Testis (tissue), 3 donors: ENCODE data around the gene ANKRA2. TPM values are rescaled to one million over a fixed set of nuclear protein-coding genes. Genes with fewer than 3 reads are reported as not detected.

ENCODE experiments used
- DNase-seq: peaks from one replicate; pipeline ENCODE4 v3.0.0-alpha.2; 2019
- H3K27ac ChIP-seq, 2 donors: fragments of 200-600 bp; sonication (generic); one replicate each; pipeline ENCODE4 v1.5.1; 2019
- H3K27me3 ChIP-seq: fragments of 200-600 bp; sonication (generic); one replicate; pipeline ENCODE4 v1.5.1; 2019
- H3K36me3 ChIP-seq: fragments of 200-600 bp; sonication (generic); one replicate; pipeline ENCODE4 v1.5.1; 2017; ENCODE audit warnings: low read depth; ENCODE audit errors: missing control alignments
- H3K4me1 ChIP-seq: fragments of 200-600 bp; sonication (generic); one replicate; pipeline ENCODE4 v1.5.1; 2019
- H3K4me3 ChIP-seq, 2 donors: fragments of 200-600 bp; sonication (generic); one replicate each; pipeline ENCODE4 v1.5.1; 2017 to 2019
- H3K9me3 ChIP-seq: fragments of 200-600 bp; sonication (generic); one replicate; pipeline ENCODE4 v1.5.1; 2017
- POLR2A ChIP-seq: fragments of 450-650 bp; IDR thresholded peaks from one replicate; pipeline ENCODE4 v1.6.1; 2017; ENCODE audit warnings: antibody characterized with exemption, mild to moderate bottlenecking, moderate library complexity
- WGBS, 2 donors: methylation state at CpG; one replicate each; pipeline ENCODE4 v1.1.5; 2018; 5-methylcytosine and 5-hydroxymethylcytosine counted together
- intact Hi-C: fragments of 100-400 bp; cut with DNase I; formaldehyde crosslinking; loops from one replicate; pipeline ENCODE4 v1.15.1; 2023; ENCODE audit warnings: low total_unique reads
- polyA plus RNA-seq: library from polyadenylated mRNA; stranded (reverse); fragments of 350-450 nt; fragmentation: Illumina TruSeq; extraction: RNeasy Lipid Tissue Mini Kit (QIAGEN cat#74804); gene quantifications from one replicate; pipeline ENCODE4 v1.2.3, GENCODE V29; 2014; ENCODE audit warnings: low read depth, low replicate concordance; ENCODE audit not compliant: insufficient read depth
- total RNA-seq, 2 donors: library from RNA; depleted of rRNA; stranded (reverse); fragments of >200 nt; gene quantifications; one replicate each; pipeline ENCODE4 v1.2.3, GENCODE V29; 2016
- TF ChIP-seq, protein P1 (sequence below), 3 experiments: fragments of 450-650 bp in 2 of 3; fragments of 200-600 bp in 1 of 3; sonication (generic) in 1 of 3; IDR thresholded peaks; one replicate each; pipeline ENCODE4 v1.5.1; 2016 to 2019; ENCODE audit warnings: antibody characterized with exemption in 3 of 3, mild to moderate bottlenecking in 2 of 3, moderate library complexity in 1 of 3

ANKRA2 gene
- total and polyA plus RNA-seq, 3 donors from 2014 or later = 20.3 to 34.7 (median 33.6) TPM

DNA sequence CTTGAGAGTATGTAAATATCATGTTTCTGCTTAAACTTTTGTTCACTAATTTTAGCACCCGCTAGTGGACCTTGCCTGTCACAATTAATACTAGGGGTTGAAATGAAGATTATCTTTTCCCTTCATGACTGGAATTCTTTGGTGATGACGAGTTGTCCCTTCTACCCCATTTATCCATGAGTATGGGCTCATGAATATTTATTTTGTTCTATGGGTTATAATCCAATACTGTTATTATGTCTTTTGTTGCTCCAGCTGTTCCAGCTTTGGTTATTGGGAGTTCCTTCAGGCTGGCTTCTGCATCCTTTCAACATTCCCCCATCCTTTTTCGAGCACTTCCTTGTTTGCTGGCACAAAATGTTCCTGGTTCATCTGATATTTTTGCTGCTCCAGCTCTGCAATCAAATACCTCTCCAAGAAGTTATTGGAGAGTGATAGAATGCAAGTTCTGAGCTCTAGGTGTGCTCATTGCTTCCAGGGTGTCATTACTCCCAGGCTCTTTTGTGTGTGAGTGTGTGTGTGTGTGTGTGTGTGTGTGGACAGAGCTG is 40.8 kb upstream of the ANKRA2 start:
- Histone ChIP-seq H3K27me3 (no peaks in the 10 kb centered on the region), H3K4me3 (no peak overlapping the region), H3K4me1 (peaks cover 9% of the 10 kb centered on the region), H3K27ac (no peak overlapping the region), H3K9me3 (no peaks in the 10 kb centered on the region), H3K36me3 (no peaks in the 10 kb centered on the region)
- TF ChIP-seq, protein P1, sequence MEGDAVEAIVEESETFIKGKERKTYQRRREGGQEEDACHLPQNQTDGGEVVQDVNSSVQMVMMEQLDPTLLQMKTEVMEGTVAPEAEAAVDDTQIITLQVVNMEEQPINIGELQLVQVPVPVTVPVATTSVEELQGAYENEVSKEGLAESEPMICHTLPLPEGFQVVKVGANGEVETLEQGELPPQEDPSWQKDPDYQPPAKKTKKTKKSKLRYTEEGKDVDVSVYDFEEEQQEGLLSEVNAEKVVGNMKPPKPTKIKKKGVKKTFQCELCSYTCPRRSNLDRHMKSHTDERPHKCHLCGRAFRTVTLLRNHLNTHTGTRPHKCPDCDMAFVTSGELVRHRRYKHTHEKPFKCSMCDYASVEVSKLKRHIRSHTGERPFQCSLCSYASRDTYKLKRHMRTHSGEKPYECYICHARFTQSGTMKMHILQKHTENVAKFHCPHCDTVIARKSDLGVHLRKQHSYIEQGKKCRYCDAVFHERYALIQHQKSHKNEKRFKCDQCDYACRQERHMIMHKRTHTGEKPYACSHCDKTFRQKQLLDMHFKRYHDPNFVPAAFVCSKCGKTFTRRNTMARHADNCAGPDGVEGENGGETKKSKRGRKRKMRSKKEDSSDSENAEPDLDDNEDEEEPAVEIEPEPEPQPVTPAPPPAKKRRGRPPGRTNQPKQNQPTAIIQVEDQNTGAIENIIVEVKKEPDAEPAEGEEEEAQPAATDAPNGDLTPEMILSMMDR (IDR thresholded peaks at IDR 0.05) = no peak
- no peak for TF ChIP-seq POLR2A
- intact Hi-C loops = no loop called here
- no peak for DNase-seq
- WGBS, 2 donors = 23 to 37% methylated on average over 3 of the region's 3 CpGs

DNA sequence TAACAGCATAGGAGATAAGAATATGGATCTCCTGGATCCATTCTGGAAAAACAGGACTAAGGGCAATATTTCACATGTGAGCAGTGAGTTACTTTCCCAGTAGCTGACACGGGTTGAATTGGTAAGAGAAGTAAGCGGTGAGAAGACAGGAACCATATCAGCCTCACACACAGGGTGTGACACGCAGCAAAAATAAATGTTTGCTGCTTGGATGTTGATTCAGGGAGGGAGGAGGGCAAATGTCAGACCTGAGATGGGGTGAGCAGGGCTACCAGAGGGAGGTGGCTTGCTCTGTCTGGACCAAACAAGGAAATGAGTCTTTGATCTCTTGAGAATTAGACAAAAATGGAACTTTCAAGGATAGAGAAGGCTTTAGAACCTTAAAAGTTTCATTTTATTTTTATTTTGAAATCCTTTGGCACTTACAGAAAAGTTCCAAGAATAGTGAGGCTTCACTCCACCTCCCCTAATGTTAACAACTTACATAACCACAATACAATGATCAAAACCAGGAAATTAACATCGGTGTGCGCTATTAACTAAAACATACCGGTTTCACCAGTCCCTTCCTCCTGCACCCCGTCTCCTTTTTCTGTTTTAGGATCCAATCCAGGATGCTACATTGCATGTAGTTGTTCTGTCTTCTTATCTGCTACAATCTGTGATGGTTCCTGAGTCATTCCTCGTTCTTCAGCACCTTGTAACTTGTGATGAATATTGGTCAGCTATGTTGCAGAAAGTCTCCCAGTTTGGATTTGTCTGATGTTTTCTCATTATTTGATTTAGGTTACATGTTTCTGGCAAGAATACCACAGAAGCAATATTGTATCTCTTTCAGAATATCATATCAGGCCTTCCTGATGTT is 40.0 kb upstream of the ANKRA2 start:
- Histone ChIP-seq H3K27ac (no peak overlapping the region), H3K27me3 (no peaks in the 10 kb centered on the region), H3K36me3 (no peaks in the 10 kb centered on the region), H3K4me1 (peaks cover 9% of the 10 kb centered on the region), H3K4me3 (no peak overlapping the region), H3K9me3 (no peaks in the 10 kb centered on the region)
- WGBS, 2 donors = 80 to 86% methylated on average over 8 of the region's 8 CpGs
- TF ChIP-seq POLR2A = no peak
- TF ChIP-seq, protein P1 (IDR thresholded peaks at IDR 0.05) = no peak
- no peak for DNase-seq
- intact Hi-C loops = no loop called here

DNA sequence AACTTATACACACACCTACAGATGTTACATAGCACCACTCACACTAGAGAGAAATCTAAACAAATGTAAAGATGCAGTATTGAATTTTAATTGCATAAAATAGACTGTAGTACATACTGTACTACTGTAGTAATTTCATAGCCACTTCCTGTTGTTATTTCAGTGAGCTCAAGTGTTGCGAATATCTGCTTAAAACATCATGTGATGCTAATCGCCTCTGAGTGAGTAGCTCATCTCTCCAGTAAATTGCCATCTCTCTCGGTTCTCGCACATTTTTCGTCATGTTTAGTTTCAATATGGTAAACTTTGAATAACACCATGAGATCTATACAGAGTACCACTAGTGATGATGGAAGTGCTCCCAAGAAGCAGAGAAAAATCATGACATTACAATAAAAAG is 38.6 kb upstream of the ANKRA2 start:
- Histone ChIP-seq H3K27ac (no peak overlapping the region), H3K4me3 (no peak overlapping the region), H3K36me3 (no peaks in the 10 kb centered on the region), H3K27me3 (no peaks in the 10 kb centered on the region), H3K4me1 (peaks cover 9% of the 10 kb centered on the region), H3K9me3 (no peaks in the 10 kb centered on the region)
- intact Hi-C loops = no loop called here
- 90 to 94% methylated on average over 5 of the region's 5 CpGs for WGBS, 2 donors
- no peak for DNase-seq
- TF ChIP-seq, protein P1 (IDR thresholded peaks at IDR 0.05) = no peak
- no peak for TF ChIP-seq POLR2A

DNA sequence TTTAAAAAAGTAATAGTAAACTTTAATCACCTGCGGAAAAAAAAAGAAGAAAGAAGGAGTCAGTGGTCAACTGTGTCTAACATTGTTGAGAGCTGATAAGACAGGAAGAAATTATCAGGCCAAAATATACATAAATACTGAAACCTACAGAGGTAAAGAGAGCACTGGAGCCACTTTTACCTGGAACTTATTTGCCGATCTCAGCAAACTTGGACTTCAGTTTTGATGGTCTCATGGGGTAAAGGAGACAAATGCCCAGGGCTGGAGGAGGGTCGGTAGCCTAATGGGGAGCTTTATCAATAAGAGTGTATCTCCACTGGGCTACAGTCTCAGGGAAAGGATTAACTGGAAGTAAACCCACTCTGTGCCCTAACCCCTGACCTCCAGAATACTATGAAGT is 33.9 kb upstream of the ANKRA2 start:
- H3K27me3 ChIP-seq = no peaks in the 10 kb centered on the region
- intact Hi-C loops = no loop called here
- H3K27ac ChIP-seq = no peak overlapping the region
- H3K36me3 ChIP-seq = no peaks in the 10 kb centered on the region
- H3K4me3 ChIP-seq = no peak overlapping the region
- 90 to 91% methylated on average over 3 of the region's 3 CpGs for WGBS, 2 donors
- H3K4me1 ChIP-seq = no peaks in the 10 kb centered on the region
- DNase-seq = no peak
- no peaks in the 10 kb centered on the region for H3K9me3 ChIP-seq
- TF ChIP-seq POLR2A = no peak
- TF ChIP-seq, protein P1 (IDR thresholded peaks at IDR 0.05) = no peak
